Adrenal gland (tissue), 12 donors: ENCODE results near the gene LPXN. TPM values are rescaled to one million over a fixed set of nuclear protein-coding genes. Genes with fewer than 3 reads are reported as not detected.

ENCODE experiments used
- DNase-seq, 7 donors: peaks; one replicate each; pipeline ENCODE4 v3.0.0-alpha.2; 2019 to 2020
- H3K27ac ChIP-seq, 5 donors: fragments of 200-600 bp; sonication (generic) in 4 of 5; 1 replicate in 3 of 5; 2 replicates in 2 of 5; pipeline versions ENCODE4 v1.5.1 to v1.8.0; 2016 to 2020; ENCODE audit warnings: mild to moderate bottlenecking in 1 of 5
- H3K27me3 ChIP-seq: fragments of 200-600 bp; 2 replicates; pipeline ENCODE4 v1.8.0; 2021
- H3K36me3 ChIP-seq, 2 donors: fragments of 200-600 bp; replicated peaks in 1 of 2; 1 replicate in 1 of 2; 2 replicates in 1 of 2; pipeline versions ENCODE4 v1.5.1 to v1.8.0; 2018 to 2022
- H3K4me1 ChIP-seq, 2 donors: fragments of 200-600 bp; replicated peaks in 1 of 2; 1 replicate in 1 of 2; 2 replicates in 1 of 2; pipeline versions ENCODE4 v1.5.1 to v1.8.0; 2018 to 2021
- H3K4me3 ChIP-seq, 4 donors: fragments of 200-600 bp; sonication (generic) in 3 of 4; one replicate each; pipeline ENCODE4 v1.5.1; 2016 to 2018
- H3K9me3 ChIP-seq, 3 donors: fragments of 200-600 bp; sonication (generic) in 1 of 3; replicated peaks in 1 of 3; 1 replicate in 2 of 3; 2 replicates in 1 of 3; pipeline versions ENCODE4 v1.5.1 to v1.8.0; 2016 to 2021
- POLR2A ChIP-seq, 2 donors: fragments of 450-650 bp; IDR thresholded peaks; one replicate each; pipeline ENCODE4 v1.6.1; 2017; ENCODE audit warnings: antibody characterized with exemption in 2 of 2, mild to moderate bottlenecking in 2 of 2, moderate library complexity in 1 of 2
- whole genome bisulfite sequencing, 4 donors: extraction: QIAGEN DNeasy Blood & Tissue Kit in 2 of 4; methylation state at CpG; one replicate each; pipeline versions ENCODE4 v1.1.5 to v1.1.7; 2013 to 2017; 5-methylcytosine and 5-hydroxymethylcytosine counted together
- intact Hi-C, 2 donors: fragments of 100-400 bp; cut with DNase I; formaldehyde crosslinking; loops; one replicate each; pipeline versions ENCODE4 v1.14.1 to v1.15.0; 2022 to 2023
- polyA plus RNA-seq, 3 donors: library from polyadenylated mRNA; stranded (reverse); fragments of 200-250 nt in 2 of 3; fragments of 350-450 nt in 1 of 3; fragmentation: Illumina TruSeq in 1 of 3; extraction: RNeasy Lipid Tissue Mini Kit (QIAGEN cat#74804) in 1 of 3; gene quantifications; one replicate each; pipeline ENCODE4 v1.2.3, GENCODE V29; 2013 to 2014
- total RNA-seq, 9 donors: library from RNA; depleted of rRNA in 4 of 9; stranded (reverse); fragments of >200 nt in 4 of 9; fragments of 120-200 nt in 1 of 9; fragmentation: NEBNext Ultra II Directional in 1 of 9; extraction: Animal tissue kit (Norgen Biotek cat#: 25700) in 1 of 9; gene quantifications; one replicate each; pipeline versions ENCODE4 v1.1.0 to v1.2.4, GENCODE V29; 2013 to 2023
- TF ChIP-seq, protein P1 (sequence below), 6 experiments: fragments of 450-650 bp in 4 of 6; fragments of 200-600 bp in 2 of 6; sonication (generic) in 1 of 6; IDR thresholded peaks; 1 replicate in 5 of 6; 2 replicates in 1 of 6; pipeline versions ENCODE4 v1.5.1 to v1.8.0; 2016 to 2021; ENCODE audit warnings: antibody characterized with exemption in 6 of 6, mild to moderate bottlenecking in 2 of 6, moderate library complexity in 1 of 6
- donor health status: healthy with polysubstance abuse.
- donor health status: Bipolar disorder and iron deficiency.
- donor health status: DM: yes; HTN: yes; CAD: no.
- donor health status: DM: no; HTN: no; CAD: no.
- donor health status: DM: no; HTN: no; CAD: no.
- donor health status: DM: yes; HTN: yes; CAD: no.

The LPXN gene
- total and polyA plus RNA-seq, 12 donors, result 3.1 to 24.5 (median 10.2) TPM

- no peaks in the 10 kb centered on the region for H3K27me3 ChIP-seq
- no peak for TF ChIP-seq POLR2A (IDR thresholded peaks at IDR 0.05)
- TF ChIP-seq, protein P1, sequence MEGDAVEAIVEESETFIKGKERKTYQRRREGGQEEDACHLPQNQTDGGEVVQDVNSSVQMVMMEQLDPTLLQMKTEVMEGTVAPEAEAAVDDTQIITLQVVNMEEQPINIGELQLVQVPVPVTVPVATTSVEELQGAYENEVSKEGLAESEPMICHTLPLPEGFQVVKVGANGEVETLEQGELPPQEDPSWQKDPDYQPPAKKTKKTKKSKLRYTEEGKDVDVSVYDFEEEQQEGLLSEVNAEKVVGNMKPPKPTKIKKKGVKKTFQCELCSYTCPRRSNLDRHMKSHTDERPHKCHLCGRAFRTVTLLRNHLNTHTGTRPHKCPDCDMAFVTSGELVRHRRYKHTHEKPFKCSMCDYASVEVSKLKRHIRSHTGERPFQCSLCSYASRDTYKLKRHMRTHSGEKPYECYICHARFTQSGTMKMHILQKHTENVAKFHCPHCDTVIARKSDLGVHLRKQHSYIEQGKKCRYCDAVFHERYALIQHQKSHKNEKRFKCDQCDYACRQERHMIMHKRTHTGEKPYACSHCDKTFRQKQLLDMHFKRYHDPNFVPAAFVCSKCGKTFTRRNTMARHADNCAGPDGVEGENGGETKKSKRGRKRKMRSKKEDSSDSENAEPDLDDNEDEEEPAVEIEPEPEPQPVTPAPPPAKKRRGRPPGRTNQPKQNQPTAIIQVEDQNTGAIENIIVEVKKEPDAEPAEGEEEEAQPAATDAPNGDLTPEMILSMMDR (IDR thresholded peaks at IDR 0.05), result no peak
- 69 to 84% (median 73%) methylated on average over 2 of the region's 2 CpGs for WGBS, 4 donors
- H3K36me3 ChIP-seq, result no peaks in the 10 kb centered on the region
- no peak for DNase-seq
- H3K4me1 ChIP-seq, result no peaks in the 10 kb centered on the region
- H3K9me3 ChIP-seq, result no peaks in the 10 kb centered on the region
- intact Hi-C loops, result no loop called here
- no peak overlapping the region for H3K27ac ChIP-seq
- H3K4me3 ChIP-seq, result no peak overlapping the region
Observed at GRCh38 chr11:58493676-58494075, 82.0 kb downstream of the LPXN start.

GRCh38 chr11:58490827-58491226, 84.8 kb downstream of the LPXN start:
- H3K9me3 ChIP-seq, result no peaks in the 10 kb centered on the region
- 64 to 70% (median 68%) methylated on average over 2 of the region's 2 CpGs for WGBS, 4 donors
- intact Hi-C loops, result no loop called here
- no peak for DNase-seq
- H3K4me3 ChIP-seq, result no peak overlapping the region
- no peak for TF ChIP-seq POLR2A (IDR thresholded peaks at IDR 0.05)
- TF ChIP-seq, protein P1 (IDR thresholded peaks at IDR 0.05), result no peak
- H3K4me1 ChIP-seq, result no peaks in the 10 kb centered on the region
- H3K36me3 ChIP-seq, result no peaks in the 10 kb centered on the region
- no peak overlapping the region for H3K27ac ChIP-seq
- H3K27me3 ChIP-seq, result no peaks in the 10 kb centered on the region

- Histone ChIP-seq H3K4me1 (no peaks in the 10 kb centered on the region), H3K9me3 (no peaks in the 10 kb centered on the region), H3K4me3 (no peak overlapping the region), H3K36me3 (no peaks in the 10 kb centered on the region), H3K27me3 (no peaks in the 10 kb centered on the region), H3K27ac (no peak overlapping the region)
- DNase-seq, result no peak
- intact Hi-C loops, result no loop called here
- TF ChIP-seq, protein P1 (IDR thresholded peaks at IDR 0.05), result no peak
Observed at GRCh38 chr11:58487170-58487569, 88.5 kb downstream of the LPXN start.

- intact Hi-C loops, result no loop called here
- TF ChIP-seq POLR2A (IDR thresholded peaks at IDR 0.05), result no peak
- TF ChIP-seq, protein P1 (IDR thresholded peaks at IDR 0.05), result no peak
- Histone ChIP-seq H3K4me1 (no peaks in the 10 kb centered on the region), H3K9me3 (no peaks in the 10 kb centered on the region), H3K36me3 (no peaks in the 10 kb centered on the region), H3K4me3 (no peak overlapping the region), H3K27me3 (no peaks in the 10 kb centered on the region), H3K27ac (no peak overlapping the region)
- DNase-seq, result no peak
- WGBS, 4 donors, result 82 to 91% (median 85%) methylated on average over 1 of the region's 1 CpG
Observed at GRCh38 chr11:58485961-58486360, 89.7 kb downstream of the LPXN start.

Other genes starting within 250 kb of the LPXN start
- gene OR5B17, start 216.8 kb downstream of the LPXN start, total RNA-seq, result not detected
- gene OR5B17, start 216.8 kb downstream of the LPXN start, polyA plus RNA-seq, result not detected
- gene OR5B3, start 169.0 kb downstream of the LPXN start, total RNA-seq, result not detected
- not detected for gene OR5B3, start 169.0 kb downstream of the LPXN start, polyA plus RNA-seq
- gene OR5B2, start 147.7 kb downstream of the LPXN start, total RNA-seq, result not detected
- not detected for gene OR5B2, start 147.7 kb downstream of the LPXN start, polyA plus RNA-seq
- not detected for gene OR5B12, start 133.6 kb downstream of the LPXN start, total RNA-seq
- not detected for gene OR5B12, start 133.6 kb downstream of the LPXN start, polyA plus RNA-seq
- not detected for gene OR5B21, start 67.8 kb downstream of the LPXN start, total RNA-seq
- not detected for gene OR5B21, start 67.8 kb downstream of the LPXN start, polyA plus RNA-seq
- 10 to 100 TPM; 39.4 to 54.2 (median 50.2) TPM for gene ZFP91, start 3.2 kb upstream of the LPXN start, total RNA-seq
- gene ZFP91, start 3.2 kb upstream of the LPXN start, polyA plus RNA-seq, result 10 to 100 TPM in 2 of 3 donors, 1 to 10 TPM in 1; 6.6 to 58.1 (median 13.8) TPM
- 1 to 10 TPM in 4 of 9 donors, under 1 TPM in 5; 0.39 to 3.0 (median 0.85) TPM for gene CNTF, start 46.8 kb upstream of the LPXN start, total RNA-seq
- gene CNTF, start 46.8 kb upstream of the LPXN start, polyA plus RNA-seq, result 1 to 10 TPM in 1 of 3 donors, under 1 TPM in 2; 0.16 to 1.1 (median 0.24) TPM
- under 1 TPM in 1 of 9 donors, not detected in 8; 0.29 TPM for gene GLYAT, start 156.1 kb upstream of the LPXN start, total RNA-seq
- under 1 TPM in 2 of 3 donors, not detected in 1; 0.09 to 0.13 TPM for gene GLYAT, start 156.1 kb upstream of the LPXN start, polyA plus RNA-seq